IPS-20b (cell line): ENCODE results near the gene TAGLN.

ENCODE experiments used
- H3K27ac ChIP-seq: one replicate; pipeline ENCODE4 v1.5.1; 2013; ENCODE audit warnings: low read length
- H3K27me3 ChIP-seq: 2 replicates; pipeline ENCODE4 v1.6.1; 2013; ENCODE audit warnings: mild to moderate bottlenecking, low read length, inconsistent platforms; ENCODE audit not compliant: insufficient read depth
- H3K36me3 ChIP-seq: 2 replicates; pipeline ENCODE4 v1.6.1; 2013; ENCODE audit warnings: low read depth, mild to moderate bottlenecking, inconsistent platforms, low read length, moderate library complexity; ENCODE audit not compliant: insufficient read depth
- H3K4me1 ChIP-seq: 2 replicates; pipeline ENCODE4 v1.6.1; 2013; ENCODE audit warnings: mild to moderate bottlenecking, control low read depth, inconsistent platforms, low read length, moderate library complexity; ENCODE audit not compliant: insufficient read depth
- H3K4me3 ChIP-seq: 2 replicates; pipeline ENCODE4 v1.5.1; 2013; ENCODE audit warnings: mild to moderate bottlenecking, low read length, inconsistent platforms
- H3K9ac ChIP-seq: 2 replicates; pipeline ENCODE4 v1.6.1; 2013; ENCODE audit warnings: low read depth, mild to moderate bottlenecking, inconsistent platforms, low read length, moderate library complexity
- H3K9me3 ChIP-seq: 2 replicates; pipeline ENCODE4 v1.6.1; 2013; ENCODE audit warnings: mild to moderate bottlenecking, low read depth, low read length, inconsistent platforms; ENCODE audit not compliant: insufficient read depth

TAGLN gene

DNA sequence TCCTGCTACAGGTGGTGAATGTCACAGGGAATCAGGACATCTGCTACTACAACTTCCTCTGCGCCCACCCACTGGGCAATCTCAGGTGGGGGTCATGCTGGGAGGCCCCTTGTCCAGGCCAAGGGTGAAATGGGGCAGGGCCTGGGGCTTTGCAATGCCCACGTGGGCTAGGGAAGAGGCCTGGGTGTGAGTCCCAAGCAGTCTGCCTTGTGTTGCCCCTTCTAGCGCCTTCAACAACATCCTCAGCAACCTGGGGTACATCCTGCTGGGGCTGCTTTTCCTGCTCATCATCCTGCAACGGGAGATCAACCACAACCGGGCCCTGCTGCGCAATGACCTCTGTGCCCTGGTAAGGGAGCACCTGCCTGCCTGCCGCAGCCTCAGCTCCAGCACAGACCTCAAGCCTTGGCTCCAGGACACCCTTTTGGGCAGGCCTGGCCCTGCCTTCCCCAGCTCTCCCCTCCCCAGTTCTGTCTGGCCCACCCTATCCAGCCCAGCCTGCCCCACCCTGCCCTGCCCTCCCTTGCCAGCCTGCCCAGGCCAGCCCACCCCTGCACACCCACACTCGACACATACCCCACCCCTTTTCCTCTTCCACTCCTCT is 9.1 kb upstream of the TAGLN start:
- no peaks in the 10 kb centered on the region for H3K9me3 ChIP-seq
- H3K27me3 ChIP-seq, result no peaks in the 10 kb centered on the region
- H3K4me3 ChIP-seq, result no peak overlapping the region
- no peak overlapping the region for H3K27ac ChIP-seq
- H3K4me1 ChIP-seq, result no peaks in the 10 kb centered on the region
- H3K9ac ChIP-seq, result no peak overlapping the region
- H3K36me3 ChIP-seq, result peaks cover 39% of the 10 kb centered on the region

DNA sequence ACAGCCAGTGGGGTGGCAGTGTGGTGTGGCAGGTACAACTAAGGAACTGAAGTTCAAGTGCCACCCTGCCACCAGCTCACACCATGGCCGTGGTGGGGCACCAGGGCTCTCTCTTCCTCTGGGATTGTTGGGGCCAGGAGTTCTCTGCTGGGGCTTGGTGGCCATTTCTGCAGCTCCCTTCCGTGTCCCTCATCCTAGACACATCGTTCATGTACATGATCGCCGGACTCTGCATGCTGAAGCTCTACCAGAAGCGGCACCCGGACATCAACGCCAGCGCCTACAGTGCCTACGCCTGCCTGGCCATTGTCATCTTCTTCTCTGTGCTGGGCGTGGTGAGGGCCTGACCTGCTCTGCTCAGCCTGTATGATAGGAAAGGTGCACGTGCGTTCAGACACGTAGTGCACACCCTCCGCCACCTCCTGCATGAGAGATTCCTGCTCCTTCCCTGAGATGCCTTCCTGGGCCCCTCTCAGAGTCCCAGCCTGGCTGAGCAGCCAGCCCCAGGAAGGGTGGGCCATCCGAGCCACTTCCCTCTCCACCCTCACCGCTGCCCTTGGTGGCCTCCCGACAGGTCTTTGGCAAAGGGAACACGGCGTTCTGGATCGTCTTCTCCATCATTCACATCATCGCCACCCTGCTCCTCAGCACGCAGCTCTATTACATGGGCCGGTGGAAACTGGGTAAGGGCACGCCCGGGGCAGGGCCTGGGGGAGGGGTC is 7.3 kb upstream of the TAGLN start:
- Histone ChIP-seq H3K27ac (no peak overlapping the region), H3K36me3 (peaks cover 45% of the 10 kb centered on the region), H3K9me3 (no peaks in the 10 kb centered on the region)

DNA sequence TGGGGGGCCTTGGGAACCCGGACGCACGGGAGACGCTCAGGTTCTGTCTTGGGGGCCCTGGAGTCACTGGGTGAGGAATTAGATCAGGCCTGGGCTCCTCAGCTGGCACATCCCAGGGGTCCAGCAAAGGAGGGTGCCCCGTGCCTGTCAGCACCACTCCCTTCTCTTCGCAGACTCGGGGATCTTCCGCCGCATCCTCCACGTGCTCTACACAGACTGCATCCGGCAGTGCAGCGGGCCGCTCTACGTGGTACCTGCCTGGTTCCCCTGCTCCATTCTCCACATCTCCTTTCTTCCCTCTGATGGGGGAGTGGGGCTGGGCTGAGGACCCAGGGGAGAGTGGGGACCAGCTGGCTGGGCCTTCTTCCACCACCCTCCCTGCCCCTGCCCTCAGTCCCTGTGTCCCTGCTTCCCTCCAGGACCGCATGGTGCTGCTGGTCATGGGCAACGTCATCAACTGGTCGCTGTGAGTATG is 6.7 kb upstream of the TAGLN start:
- H3K4me3 ChIP-seq, result no peak overlapping the region
- no peak overlapping the region for H3K9ac ChIP-seq
- no peak overlapping the region for H3K27ac ChIP-seq
- peaks cover 45% of the 10 kb centered on the region for H3K36me3 ChIP-seq
- no peaks in the 10 kb centered on the region for H3K4me1 ChIP-seq
- H3K27me3 ChIP-seq, result no peaks in the 10 kb centered on the region
- no peaks in the 10 kb centered on the region for H3K9me3 ChIP-seq

More for the DNA sequence above, 7.3 kb upstream of the TAGLN start:
- H3K4me3 ChIP-seq, result no peak overlapping the region
- H3K27me3 ChIP-seq, result no peaks in the 10 kb centered on the region
- no peak overlapping the region for H3K9ac ChIP-seq
- H3K4me1 ChIP-seq, result no peaks in the 10 kb centered on the region

DNA sequence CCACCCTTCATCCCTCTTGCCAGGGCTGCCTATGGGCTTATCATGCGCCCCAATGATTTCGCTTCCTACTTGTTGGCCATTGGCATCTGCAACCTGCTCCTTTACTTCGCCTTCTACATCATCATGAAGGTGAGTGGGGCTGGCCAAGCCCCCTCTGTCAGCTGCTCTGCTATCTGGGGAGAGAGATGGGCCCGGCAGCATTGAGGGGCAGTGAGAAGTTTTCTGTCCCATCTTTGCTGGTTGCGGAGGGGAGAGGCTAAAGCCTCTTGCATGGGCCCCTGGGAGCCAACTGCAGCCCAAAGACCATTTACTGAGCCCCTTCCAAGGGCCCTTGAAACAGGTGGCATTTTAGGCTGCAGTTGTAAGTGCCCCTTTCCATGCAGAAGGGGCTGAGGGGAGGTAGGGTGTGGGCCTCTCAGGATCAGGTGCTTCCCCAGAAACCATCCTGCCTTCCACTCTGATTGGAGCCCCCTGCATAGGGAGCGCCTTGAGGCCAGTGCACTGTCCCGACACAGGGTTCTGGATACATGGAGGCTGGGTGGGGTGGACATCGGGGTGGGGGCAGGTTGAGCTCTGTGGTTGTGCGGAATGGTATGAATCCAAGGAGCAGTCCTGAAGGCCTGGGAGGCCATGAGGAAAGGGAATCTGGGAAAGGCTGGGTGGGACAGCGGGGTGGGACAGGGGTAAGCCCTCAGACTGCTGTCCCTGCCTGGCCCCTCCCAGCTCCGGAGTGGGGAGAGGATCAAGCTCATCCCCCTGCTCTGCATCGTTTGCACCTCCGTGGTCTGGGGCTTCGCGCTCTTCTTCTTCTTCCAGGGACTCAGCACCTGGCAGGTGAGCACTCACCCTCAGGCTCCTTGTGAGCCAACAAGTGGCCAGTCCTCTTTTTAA is 5.8 kb upstream of the TAGLN start:
- no peak overlapping the region for H3K27ac ChIP-seq
- no peak overlapping the region for H3K4me3 ChIP-seq
- peaks cover 44% of the 10 kb centered on the region for H3K36me3 ChIP-seq

DNA sequence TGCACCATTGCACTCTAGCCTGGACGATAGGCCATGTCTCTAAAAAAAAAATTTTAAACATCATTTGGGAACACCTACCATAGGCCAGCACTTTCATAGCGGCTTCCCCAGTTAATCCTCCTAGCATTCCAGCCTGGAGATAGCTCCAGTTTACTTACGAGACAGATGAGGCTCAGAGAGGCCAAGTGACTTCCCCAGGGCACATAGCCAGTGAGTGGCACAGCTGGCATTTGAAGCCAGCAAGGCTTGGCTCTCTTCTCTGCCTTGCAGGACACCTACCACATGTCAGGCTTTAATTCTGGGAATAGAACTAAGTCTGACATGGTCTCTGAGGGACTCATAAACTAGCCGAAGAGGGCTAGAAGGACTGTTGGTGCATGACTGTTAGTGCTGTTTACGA is 4.9 kb upstream of the TAGLN start:
- Histone ChIP-seq H3K4me3 (no peak overlapping the region), H3K9me3 (no peaks in the 10 kb centered on the region), H3K4me1 (peaks cover 11% of the 10 kb centered on the region)

More for the DNA sequence above, 5.8 kb upstream of the TAGLN start:
- no peak overlapping the region for H3K9ac ChIP-seq
- no peaks in the 10 kb centered on the region for H3K9me3 ChIP-seq
- H3K4me1 ChIP-seq, result peaks cover 6% of the 10 kb centered on the region
- H3K27me3 ChIP-seq, result no peaks in the 10 kb centered on the region

DNA sequence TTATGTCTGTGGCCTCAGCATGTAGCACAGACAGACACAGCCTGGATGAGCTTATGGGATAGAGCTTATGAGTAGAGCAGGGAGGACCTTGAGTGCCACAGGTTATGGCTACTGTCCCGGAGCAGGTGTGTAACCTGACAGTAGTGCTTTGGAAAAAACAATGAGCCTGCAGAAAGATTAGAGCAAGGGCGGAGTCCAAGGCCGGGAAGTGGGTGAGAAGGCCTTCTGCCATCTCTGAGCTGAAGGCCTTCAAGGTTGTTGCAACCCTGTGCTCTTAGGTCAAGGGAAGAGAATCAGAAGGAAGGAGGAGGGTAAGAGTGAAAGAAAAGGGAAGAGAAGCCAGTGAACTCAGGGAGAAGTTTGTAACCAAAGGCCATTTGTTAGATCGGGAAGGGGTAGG is 3.9 kb upstream of the TAGLN start:
- no peak overlapping the region for H3K9ac ChIP-seq
- no peak overlapping the region for H3K27ac ChIP-seq
- no peaks in the 10 kb centered on the region for H3K9me3 ChIP-seq
- peaks cover 18% of the 10 kb centered on the region for H3K4me1 ChIP-seq
- peaks cover 26% of the 10 kb centered on the region for H3K36me3 ChIP-seq
- no peak overlapping the region for H3K4me3 ChIP-seq
- H3K27me3 ChIP-seq, result no peaks in the 10 kb centered on the region

More for the DNA sequence above, 4.9 kb upstream of the TAGLN start:
- Histone ChIP-seq H3K27ac (no peak overlapping the region), H3K9ac (no peak overlapping the region), H3K27me3 (no peaks in the 10 kb centered on the region), H3K36me3 (peaks cover 35% of the 10 kb centered on the region)

DNA sequence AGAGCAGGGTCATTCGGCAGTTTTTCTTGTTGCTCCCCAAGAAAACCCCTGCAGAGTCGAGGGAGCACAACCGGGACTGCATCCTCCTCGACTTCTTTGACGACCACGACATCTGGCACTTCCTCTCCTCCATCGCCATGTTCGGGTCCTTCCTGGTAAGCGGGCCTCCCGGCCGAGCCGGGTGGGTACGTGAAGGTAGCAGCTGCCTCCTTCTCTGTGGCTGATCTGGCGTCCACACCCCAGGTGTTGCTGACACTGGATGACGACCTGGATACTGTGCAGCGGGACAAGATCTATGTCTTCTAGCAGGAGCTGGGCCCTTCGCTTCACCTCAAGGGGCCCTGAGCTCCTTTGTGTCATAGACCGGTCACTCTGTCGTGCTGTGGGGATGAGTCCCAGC is 3.4 kb upstream of the TAGLN start:
- H3K36me3 ChIP-seq, result peaks cover 23% of the 10 kb centered on the region
- H3K27me3 ChIP-seq, result no peaks in the 10 kb centered on the region
- no peak overlapping the region for H3K4me3 ChIP-seq
- no peaks in the 10 kb centered on the region for H3K9me3 ChIP-seq
- no peak overlapping the region for H3K9ac ChIP-seq
- peaks cover 18% of the 10 kb centered on the region for H3K4me1 ChIP-seq
- no peak overlapping the region for H3K27ac ChIP-seq

DNA sequence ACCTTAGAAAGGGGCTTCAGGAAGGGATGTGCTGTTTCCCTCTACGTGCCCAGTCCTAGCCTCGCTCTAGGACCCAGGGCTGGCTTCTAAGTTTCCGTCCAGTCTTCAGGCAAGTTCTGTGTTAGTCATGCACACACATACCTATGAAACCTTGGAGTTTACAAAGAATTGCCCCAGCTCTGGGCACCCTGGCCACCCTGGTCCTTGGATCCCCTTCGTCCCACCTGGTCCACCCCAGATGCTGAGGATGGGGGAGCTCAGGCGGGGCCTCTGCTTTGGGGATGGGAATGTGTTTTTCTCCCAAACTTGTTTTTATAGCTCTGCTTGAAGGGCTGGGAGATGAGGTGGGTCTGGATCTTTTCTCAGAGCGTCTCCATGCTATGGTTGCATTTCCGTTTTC is 2.2 kb upstream of the TAGLN start:
- Histone ChIP-seq H3K4me1 (peaks cover 25% of the 10 kb centered on the region), H3K36me3 (peaks cover 17% of the 10 kb centered on the region), H3K27ac (peak overlapping the region; percentile 68)

DNA sequence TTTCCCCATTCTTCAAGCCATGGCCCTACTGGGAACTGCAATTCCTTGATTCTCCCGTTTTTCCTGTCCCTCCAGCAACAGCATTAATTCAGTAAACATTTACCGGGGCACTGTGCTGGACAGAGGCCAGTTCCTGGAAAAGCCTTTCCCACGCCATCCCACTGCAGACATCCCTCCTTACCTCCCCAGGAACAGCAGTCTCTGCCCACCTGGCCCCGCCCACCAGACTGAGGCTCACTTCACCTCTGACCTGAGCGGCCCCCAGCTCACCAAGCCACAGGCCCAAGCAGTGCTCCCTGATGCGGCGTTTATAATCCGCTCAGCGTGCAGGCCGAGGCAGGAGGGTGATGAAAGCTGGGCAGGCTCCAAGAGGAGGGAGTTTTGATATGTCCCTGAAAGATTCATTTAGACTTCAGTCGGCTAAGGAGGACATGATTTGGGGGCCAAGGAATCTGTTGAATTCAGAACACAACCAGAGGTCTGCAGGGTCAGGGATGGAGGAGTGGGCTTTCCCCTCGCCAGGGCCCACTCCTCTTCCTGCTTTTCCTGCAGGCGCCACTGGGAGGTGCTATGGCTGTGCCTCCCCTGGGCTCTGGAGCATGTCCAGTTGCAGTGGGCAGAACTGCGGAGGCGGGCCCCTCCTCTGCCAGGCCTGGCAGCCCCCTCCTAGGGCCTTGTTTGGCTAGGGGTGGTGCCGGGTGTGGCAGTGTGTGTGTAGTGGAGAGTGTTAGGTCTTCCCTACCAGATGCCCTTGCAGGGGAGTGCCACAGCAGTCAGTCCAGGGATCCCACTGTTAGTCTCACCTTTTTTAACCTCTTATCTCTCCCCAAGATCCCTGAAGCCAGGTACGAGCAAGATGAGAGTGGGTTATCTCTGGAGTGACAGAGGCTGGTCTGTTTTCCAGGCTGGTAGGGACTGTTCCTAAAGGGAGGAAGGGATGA is 1.4 kb upstream of the TAGLN start:
- H3K9ac ChIP-seq, result peak overlapping the region; percentile 95; the same call in 1 of the 2 replicates
- peak overlapping the region; percentile 68 for H3K27ac ChIP-seq
- peaks cover 25% of the 10 kb centered on the region for H3K4me1 ChIP-seq
- no peaks in the 10 kb centered on the region for H3K9me3 ChIP-seq
- peak overlapping the region; percentile 87 for H3K4me3 ChIP-seq
- H3K27me3 ChIP-seq, result no peaks in the 10 kb centered on the region
- peaks cover 15% of the 10 kb centered on the region for H3K36me3 ChIP-seq

More for the DNA sequence above, 2.2 kb upstream of the TAGLN start:
- no peak overlapping the region for H3K4me3 ChIP-seq
- H3K27me3 ChIP-seq, result no peaks in the 10 kb centered on the region
- no peak overlapping the region for H3K9ac ChIP-seq
- no peaks in the 10 kb centered on the region for H3K9me3 ChIP-seq

DNA sequence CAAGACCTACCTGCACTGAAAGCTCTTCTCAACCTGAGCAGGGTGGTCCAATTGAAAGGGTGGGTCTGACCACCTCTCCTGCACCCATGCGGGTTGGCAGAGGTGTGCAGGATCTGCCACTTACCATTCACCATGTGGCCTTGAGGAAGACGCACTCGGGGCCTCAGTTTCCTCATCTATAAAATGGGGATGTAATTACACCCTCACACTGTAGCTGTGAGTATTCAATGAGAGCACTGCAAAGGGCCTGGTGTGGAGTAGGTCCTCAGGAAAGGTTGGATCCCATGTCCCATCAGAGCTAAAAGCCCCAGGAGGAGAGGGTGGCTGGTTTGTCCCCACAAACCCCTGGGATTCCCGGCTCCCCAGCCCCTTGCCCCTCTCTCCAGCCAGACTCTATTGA is 557 bp upstream of the TAGLN start:
- Histone ChIP-seq H3K9ac (peak overlapping the region; percentile 95), H3K27ac (peak overlapping the region; percentile 68), H3K4me1 (peaks cover 25% of the 10 kb centered on the region), H3K36me3 (peaks cover 20% of the 10 kb centered on the region), H3K4me3 (peak overlapping the region; percentile 87), H3K9me3 (no peaks in the 10 kb centered on the region), H3K27me3 (no peaks in the 10 kb centered on the region)
